DMS53 (cell line): ENCODE data around the gene TSSC4.
A peak's percentile ranks its signal among the peaks of the same experiment; 100 is the strongest.
"Not testable (repeated sequence)": the region's sequence is repeated elsewhere in the genome, so short reads cannot be mapped to it uniquely, and the experiment has no call there.

Experiments used
- DNase-seq: peaks from one replicate; lab custom pipeline; 2025; lab: John Stamatoyannopoulos, UW

The TSSC4 gene

DNA sequence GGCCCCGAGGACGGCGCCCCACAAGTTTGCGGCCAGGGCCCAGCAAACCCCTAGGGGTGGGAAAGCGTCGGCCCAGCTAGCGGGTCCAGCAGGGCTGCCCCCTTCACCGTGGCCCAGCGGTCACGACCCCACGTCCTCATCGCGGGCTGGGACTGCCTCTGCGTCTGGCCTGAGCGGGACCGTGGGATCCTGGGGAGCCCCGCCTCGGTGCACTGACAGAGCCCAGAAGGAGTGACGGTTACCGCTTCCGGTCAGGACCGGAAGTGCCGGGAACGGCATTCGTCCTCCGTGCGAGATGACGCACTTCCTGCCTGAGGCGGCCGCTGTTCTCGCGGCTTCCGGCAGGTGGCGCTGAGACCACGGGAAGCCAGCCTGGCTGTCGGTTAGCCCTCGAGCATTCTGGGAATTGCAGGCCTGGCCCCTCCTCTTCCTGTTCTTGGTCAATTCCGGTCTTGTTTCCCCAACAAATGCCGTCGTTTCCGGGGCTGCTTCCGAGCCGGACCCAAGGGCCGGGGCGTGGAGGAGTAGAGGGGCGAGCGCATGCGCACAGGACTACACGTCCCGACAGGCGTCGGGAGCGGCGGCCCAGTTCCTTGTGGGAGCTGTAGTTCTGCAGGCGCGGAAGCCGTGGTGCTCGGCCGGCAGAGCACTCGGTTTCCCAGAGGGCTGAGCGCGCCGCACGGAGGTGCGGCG, at the start of gene TSSC4:
TSS of gene TSSC4 (plus strand) at position 682 of the 693 bp plus-strand sequence. CDS start 1,884 bp downstream, outside the sequence.
- DNase-seq, result peak; percentile 100

DNA sequence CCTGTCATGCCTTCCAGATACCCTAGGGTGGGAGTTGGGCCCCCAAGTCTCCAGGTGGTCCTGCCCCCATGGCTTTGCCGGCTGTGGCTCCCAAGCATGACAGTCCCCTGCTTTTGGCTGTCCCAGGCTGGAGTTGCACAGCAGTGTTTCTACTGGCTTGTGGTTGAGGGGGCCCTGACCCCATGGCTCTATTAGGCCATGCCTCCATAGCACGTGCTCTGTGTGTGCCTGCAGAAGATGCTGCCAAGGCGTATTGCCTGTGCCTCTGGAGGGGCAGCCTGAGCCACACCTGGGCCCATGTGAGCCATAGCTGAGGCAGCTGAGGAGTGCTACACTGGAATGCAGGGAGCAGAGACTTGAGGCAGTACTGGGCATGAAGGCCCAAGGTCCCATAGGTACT, 48.8 kb upstream of the TSSC4 start:
- no peak for DNase-seq

DNA sequence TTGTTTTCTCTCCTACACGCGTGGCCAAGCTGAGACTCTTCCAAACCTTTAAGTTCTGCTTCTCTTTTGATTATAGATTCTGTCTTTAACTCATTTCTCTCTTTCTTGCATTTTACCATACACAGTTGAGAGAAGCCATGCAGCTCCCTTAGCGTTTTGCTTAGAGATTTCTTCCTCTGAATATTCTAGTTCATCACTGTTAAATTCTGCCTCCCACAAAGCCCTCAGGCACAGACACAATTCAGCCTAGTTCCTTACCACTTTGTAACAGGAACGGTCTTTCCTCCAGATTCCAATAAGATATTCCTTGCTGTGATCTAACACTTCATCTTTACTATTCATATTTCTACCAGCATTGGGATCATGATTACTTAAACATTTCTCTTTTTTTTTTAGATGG, 48.1 kb upstream of the TSSC4 start:
- no peak for DNase-seq

DNA sequence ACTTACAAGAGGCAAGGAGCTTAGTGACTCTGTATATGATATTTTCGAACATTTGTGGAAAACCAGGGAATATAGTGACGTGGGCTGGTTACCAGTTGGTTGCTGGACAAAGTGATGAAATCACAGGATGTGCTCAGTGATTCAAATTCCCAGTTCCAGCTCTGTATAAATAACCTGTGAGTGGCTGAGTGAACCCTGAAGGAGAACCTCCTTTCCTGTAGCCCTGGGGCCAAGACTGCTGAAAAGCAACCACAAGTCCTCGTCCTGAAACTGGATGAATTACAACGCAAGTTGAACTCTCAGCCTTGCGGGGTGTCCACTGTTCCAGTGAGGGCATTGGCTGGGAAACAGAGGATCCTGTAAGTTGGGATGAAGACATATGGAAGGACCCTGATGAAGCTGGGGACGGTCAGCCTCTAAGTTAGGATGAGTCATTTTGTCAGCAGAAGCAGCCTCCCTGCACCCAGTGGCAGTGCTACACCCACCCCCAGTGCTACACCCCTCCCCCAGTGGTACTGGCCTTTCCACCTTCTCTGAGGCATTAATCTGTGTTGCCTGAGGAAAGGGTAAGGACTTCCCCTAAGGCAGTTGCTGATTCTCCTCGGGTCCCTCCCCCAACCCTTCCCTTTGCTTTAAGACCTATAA, 45.4 kb upstream of the TSSC4 start:
- no peak for DNase-seq

DNA sequence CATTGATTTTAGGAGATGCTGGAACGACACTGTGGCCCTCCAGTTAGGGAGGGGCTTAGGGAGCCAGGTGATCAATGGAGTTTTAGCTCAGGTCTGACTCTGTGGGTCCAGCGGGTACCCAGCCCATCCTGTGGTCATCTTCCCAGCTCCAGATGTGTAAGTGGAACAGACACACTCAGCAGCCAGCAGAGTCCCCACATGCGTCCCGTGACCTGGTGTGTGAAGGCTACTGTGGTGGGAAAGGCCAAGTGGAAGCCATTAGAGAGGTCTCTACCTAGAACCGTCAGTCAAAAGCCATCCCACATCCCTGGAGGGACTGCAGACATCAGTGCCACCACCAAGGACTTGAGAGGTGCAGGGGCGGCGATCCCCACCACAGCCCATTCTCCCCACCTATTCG, 43.3 kb upstream of the TSSC4 start:
- DNase-seq, result no peak

DNA sequence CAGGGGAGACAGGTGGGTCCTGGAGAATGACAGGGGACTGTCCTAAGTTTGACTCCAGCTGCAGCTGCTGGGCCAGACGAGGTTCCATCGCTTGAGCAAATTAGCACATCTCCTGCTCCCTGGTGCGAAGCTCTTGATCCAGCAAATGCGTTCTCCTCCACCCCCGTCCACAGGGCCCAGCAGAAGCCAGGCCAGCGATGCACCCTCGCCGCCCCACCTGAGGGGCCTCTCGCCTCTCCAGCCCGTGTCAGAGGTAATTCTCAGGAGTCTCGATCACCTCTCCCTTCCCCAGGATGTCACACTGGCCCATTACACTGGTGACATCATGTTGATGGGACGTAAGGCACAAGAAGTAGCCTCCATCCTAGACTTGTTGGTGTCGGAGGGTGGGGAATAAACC, 42.9 kb upstream of the TSSC4 start:
- DNase-seq, result not testable (repeated sequence)

DNA sequence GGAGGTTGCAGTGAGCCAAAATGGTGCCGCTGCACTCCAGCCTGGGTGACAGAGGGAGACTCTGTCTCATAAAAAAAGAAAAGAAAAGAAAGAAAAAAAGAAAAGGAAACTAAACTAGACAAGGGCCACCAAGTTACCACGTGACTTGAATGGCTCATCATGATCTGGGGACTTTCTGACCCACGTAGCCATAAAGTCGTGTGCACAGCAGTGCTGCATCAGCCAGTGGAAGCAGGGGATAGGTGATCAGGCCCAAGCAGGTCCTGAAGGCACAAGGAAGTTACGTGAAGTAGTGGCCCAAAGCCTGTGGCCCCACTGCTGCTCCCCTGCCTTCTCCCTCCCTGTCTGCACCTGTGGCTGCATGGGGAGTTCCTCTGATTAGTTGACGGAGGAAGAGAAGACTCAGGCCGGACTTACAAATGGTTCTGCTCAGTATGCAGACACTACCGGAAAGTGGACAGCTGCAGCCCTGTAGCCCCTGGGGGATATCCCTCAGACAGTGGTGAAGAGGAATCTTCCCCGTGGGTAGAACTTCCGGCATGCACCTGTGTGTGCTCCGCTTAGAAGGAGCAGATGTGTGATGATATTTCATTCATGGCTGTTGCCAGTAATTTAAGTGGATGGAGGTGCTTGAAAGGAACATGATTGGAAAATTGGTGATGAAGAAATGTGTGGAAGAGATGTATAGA, 41.7 kb upstream of the TSSC4 start:
- DNase-seq, result no peak

DNA sequence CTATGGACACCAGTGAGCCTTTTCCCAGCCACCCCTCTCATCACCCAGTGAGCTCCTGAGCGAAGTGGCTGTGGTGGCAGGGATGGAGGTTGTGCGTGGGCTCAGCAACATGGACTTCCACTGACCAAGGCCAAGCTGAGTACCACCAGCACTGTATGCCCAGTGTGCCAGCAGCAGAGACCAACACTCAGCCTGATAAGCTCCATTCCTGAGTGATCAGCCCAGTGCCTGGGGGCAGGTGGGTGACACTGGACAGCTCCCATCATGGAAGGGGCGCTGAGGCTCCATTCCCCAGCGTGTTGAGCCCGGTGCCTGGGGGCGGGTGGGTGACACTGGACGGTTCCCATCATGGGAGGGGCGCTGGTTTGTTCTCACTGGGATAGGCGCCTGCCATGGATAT, 41.0 kb upstream of the TSSC4 start:
- no peak for DNase-seq

DNA sequence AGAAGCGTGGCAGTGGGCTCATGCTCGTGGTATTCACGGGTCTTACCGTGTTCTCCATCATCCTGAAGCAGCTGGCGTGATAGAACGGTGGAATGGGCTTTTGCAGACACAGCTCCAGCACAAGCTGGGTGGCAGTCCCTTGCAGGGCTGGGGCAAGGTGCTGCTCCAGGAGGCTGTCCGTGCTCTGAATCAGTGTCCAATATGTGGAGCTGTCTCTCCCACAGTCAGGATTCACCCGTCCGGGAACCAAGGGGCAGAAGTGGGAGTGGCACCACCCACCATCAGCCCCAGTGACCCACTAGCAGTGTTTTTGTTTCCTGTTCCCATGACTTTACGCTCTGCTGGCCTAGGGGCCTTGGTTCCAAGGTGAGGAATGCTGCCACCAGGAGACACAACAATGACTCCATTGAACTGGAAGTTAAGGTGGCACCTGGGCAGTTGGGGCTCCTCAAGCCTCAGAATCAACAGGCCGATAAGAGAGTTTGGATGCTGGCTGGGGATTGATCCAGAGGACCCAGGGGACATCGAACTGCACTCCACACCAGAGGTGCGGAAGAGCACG, 40.4 kb upstream of the TSSC4 start:
- no peak for DNase-seq

DNA sequence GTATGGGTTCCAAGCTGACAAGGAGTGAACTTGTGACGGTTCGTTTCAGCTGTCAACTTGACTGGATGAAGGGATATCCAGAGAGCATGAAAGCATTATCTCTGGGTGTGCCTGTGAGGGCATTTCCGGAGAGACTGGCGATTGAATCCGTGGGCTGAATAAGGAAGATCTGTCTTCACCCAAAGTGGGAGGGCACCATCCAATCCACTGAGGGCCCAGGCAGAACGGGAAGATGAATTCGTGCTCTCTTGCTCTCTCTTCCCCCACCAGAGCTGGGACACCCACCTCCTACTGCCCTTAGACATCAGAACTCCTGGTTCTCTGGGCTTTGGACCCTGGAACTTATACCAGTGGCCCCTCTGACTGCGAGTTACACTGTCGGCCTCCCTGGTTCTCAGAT, 39.0 kb upstream of the TSSC4 start:
- no peak for DNase-seq

DNA sequence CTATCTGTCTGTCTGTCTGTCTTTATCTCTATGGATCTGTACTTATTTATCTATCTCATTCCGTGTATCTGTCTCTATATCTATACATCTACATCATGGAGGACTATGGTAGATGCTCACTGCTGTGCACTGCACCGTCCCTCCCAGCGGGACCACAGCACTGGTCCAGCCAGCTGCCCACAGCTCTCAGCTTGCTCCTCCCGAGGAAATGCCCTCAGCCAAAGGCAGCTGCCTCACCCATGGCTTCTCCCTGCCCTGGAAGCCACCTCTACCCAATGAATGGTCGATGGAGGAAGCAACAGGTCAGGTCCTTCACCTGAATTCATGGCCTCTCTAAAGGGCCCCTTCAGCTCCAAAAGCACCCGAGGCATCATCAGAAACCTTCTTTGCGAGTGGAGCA, 38.1 kb upstream of the TSSC4 start:
- no peak for DNase-seq

DNA sequence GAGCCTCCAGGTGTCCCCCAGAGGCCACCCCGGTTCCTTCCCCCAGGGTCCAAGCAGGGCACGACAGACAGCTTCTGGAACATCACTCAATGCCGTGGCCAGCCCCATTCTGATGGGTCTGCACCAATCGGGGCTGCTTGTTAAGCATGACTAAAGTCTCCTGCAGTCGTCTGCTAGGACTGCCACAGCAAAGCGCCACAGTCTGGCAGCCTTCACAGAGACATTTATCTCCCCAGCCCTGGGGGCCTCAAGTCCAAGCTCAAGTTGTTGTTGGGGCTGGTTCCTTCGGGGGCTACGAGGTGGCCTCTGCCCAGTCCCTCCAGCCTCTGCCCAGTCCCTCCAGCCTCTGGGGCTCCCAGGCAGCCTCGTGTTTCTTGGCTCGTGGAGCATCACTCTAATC, 37.4 kb upstream of the TSSC4 start:
- no peak for DNase-seq

DNA sequence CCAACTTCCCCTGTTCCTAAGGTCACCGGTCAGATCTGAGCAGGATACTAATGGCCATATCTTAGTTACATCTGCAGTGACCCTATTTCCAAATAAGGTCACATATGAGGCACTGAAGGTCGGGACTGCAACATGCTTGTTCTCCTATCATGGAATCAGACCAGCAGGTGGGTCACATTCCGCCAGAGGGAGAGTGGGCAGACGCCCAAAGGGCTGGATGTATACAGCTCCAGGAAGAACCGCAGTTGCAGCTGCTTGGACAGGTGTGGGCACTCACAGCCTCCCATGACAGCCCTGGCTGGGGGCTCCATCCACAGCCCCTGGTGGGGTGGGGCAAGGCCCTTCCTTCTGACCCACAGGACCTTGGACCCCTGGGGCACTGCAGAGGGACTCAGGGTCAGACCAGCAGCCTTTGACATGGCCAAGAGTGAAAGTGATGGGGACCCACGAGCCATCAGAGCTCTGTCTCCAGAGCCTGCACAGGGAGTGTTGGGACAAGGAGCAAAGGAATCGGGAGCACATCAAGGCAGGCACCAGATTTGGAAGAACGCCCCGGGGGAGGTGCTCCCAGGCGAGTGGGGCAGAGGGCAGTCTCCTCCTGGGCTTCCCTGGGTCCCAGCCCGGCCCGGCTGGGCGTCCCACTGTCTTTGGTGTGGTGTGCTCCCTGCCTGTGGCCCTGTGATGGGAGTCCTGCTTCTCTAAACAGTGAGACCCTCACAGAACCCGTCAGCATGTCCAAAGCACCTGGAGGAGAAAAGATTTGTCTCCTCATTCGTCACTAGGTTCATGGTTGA, 36.8 kb upstream of the TSSC4 start:
- DNase-seq, result no peak

DNA sequence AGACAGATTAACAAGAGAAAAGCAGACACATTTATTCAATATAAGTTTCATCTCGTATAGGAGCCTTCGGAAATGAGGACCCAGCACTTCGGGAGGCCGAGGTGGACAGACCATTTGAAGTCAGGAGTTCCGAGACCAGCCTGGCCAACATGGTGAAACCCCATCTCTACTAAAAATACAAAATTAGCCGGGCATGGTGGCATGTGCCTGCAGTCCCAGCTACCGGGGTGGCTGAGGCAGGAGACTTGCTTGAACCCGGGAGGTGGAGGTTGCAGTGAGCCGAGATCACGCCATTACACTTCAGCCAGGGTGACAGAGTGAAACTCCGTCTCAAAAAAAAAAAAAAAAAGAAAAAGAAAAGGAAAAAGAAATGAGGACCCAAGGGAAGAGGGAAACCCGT, 36.2 kb upstream of the TSSC4 start:
- not testable (repeated sequence) for DNase-seq

DNA sequence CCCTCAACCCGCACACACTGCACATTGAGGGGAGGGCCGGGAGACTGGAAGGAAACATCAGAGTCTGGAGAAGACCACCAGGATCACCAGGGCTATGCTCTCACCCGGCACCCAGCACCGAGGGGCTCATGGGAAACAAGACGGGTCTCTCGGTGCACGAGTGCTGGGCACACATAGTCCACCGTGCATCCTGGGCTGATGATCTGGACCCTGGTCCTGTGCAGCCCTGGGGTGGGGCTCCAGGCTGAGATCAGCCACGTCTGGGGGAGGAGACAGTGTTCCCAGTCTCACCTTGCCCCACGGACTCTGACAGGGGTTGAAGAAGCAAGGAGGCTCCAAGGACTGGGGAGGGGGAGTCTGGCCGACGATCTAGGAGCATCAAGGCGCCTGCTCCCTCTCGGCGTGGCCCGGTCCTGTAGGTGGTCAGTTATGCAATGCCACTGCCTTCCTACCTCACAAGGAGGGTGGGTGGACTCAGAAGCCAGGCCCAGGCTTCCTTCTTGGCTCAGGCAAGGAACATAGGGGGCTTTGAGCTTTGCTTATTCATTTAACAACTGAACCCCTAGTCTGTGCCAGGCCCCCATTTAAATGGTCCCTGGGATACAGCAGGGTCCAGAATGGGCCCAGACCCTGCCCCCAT, 34.9 kb upstream of the TSSC4 start:
- DNase-seq, result no peak

DNA sequence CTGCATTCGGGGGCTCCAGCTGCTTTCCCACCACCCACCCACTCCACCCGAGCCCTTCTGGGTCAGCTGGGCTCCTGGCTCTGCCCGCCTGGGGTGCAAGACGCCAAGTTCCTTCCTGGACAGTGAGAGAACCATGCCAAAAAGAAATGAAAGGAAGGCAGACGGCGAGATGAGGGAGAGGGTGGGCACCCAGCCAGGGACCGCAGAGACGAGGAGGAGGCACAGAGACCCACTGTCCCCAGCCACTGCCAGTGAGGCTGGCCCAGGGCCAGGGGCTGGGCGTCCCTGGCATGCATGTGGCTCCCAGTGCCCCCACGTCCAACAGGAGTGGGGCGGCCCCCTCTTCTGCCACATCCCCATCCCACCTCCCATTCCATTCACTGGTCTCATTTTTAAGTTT, 34.3 kb upstream of the TSSC4 start:
- no peak for DNase-seq

DNA sequence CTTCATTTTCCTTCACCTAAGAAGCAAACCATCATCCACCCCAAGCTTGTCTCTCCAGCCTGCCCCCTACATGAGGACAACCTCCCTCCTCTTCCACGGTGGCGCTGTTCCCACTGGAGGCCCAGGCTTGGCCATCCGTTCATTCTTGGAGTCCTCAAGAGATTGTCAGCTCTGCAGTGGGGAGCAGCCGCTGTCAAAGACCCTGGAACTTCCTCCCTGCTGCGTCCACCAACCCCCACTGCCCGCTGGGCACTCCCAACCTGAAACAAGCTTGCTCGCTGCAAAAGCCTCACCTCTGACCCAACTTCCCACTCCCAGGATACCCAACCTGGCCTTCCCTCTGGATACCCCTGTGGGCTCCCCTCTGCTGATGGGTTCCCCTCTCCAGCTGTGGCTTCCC, 33.8 kb upstream of the TSSC4 start:
- DNase-seq, result no peak

DNA sequence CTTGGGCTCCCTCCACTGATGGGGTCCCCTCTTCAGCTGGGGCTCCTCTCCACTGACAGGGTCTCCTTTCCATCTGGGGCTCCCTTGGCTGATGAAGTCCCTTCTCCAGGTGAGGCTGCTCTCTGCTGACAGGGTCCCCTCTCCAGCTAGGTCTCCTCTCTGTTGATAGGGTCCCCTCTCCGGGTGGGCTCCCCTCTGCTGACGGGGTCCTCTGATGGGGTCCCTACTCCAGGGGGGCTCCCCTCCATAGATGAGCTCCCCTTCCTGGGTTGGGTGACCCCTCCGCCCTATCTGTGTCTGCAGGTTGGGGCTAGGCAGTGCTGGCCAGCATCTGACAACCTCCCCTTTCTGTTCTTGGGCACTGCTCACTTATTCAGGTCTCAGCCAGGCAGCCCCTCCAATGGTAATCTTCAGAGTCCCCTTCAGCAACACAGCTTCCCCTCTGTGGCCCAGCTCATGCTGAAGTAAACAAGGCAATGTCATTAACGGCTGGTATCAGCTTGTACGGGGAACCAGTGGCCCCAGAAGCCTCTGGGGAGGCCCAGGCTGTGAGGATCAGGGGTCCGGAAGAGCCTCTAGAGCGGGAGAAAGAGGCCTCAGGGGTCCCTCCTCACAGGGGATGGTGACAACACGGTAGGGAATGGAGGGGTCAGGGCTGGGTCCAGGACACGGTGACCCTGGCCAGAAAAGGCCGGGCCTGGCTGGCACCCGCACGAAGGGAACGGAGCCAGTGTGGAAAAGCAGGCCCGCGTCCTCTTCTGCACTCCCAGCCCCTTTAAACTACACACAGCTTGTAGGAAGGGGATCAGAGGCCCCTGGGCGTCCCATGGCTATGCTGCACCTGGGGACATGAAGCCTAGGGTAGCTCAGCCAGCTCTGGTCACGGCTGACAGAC, 33.0 kb upstream of the TSSC4 start:
- DNase-seq, result no peak

DNA sequence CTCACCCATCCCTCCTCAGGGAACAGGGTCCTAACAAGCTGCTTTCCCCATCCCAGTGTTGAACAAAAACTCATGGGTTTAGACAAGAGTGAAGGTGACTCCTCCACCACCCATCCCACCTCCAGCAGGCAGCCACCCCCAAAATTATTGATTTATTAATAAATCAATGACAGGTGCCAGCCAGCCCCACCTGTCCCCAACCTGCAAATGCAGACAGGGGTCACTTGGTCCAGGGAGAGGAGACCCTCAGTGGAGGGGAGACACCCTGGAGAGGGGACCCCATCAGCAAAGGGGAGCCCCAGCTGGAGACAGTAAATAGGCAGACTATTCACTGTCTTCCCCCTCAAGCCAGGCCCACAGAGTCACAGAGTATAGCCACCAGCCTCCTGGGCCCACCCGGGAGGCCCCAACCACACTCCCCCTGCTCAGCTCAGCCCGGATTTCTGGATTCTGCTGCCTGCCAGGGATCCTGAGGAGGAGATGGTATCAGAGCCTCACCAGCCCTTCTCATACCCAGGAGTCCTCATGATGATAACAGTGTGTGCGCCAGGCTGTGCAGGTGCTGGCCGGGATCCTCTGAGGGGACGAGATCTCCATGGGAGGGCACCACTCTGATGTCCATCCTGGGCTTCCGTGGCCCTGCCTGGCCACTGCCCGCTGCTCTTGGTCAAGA, 32.2 kb upstream of the TSSC4 start:
- no peak for DNase-seq

DNA sequence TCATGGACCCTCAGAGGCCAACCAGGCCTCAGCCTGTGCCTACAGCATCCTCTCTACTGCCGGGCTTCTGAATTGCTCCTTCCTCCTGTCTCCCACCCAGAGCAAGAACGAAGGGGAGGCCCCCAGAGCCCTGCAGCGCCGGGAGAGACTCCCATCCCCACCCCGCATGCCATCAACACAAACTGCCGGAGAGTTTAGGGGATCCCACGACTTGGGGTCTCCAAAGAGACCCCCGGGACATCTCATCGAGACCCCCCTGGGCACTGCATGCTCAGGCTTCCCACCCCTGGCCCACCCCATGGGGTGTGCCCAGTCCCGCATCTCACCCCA, 31.7 kb upstream of the TSSC4 start:
- no peak for DNase-seq
